H1 (cell line): ENCODE results near the gene KPNA6.
"Not testable (repeated sequence)": the region's sequence is repeated elsewhere in the genome, so short reads cannot be mapped to it uniquely, and the experiment has no call there.

Experiments
- ATF2 ChIP-seq: IDR thresholded peaks from 2 replicates; pipeline ENCODE4 v1.6.1; 2012; ENCODE audit warnings: low read length, inconsistent platforms
- CTCF ChIP-seq, 3 experiments: IDR thresholded peaks; 1 replicate in 2 of 3; 2 replicates in 1 of 3; pipeline versions ENCODE4 v1.5.1 to v1.6.1; 2011; ENCODE audit warnings: low read length in 3 of 3, mild to moderate bottlenecking in 3 of 3, inconsistent platforms in 2 of 3, low read depth in 1 of 3, moderate library complexity in 1 of 3; ENCODE audit not compliant: insufficient read depth in 1 of 3; ENCODE audit errors: control extremely low read depth in 1 of 3
- E2F6 ChIP-seq: IDR thresholded peaks from 2 replicates; pipeline ENCODE4 v1.6.1; 2012; ENCODE audit warnings: inconsistent platforms
- EZH2 ChIP-seq: fragments of 200-600 bp; sonication (generic); IDR thresholded peaks from 2 replicates; pipeline ENCODE4 v1.7.1; 2012; ENCODE audit warnings: low read depth, mild to moderate bottlenecking, moderate library complexity, low read length, inconsistent platforms; ENCODE audit not compliant: severe bottlenecking
- GABPA ChIP-seq: IDR thresholded peaks from 2 replicates; pipeline ENCODE4 v1.6.1; 2011; ENCODE audit warnings: mild to moderate bottlenecking, low read length, moderate library complexity, borderline replicate concordance; ENCODE audit not compliant: insufficient read depth
- POLR2AphosphoS5 ChIP-seq: IDR thresholded peaks from 2 replicates; pipeline ENCODE4 v1.6.1; 2011; ENCODE audit warnings: low read depth, low read length
- RAD21 ChIP-seq, 2 experiments: IDR thresholded peaks in 1 of 2; conservative IDR thresholded peaks in 1 of 2; 2 replicates each; pipeline ENCODE4 v1.6.1; 2011; ENCODE audit warnings: low read depth in 2 of 2, low read length in 2 of 2, improper control_type of control experiment in 1 of 2, inconsistent platforms in 1 of 2, mild to moderate bottlenecking in 1 of 2, moderate library complexity in 1 of 2
- RNF2 ChIP-seq: fragments of 200-900, 300-1000 bp; sonication (generic); IDR thresholded peaks from 2 replicates; pipeline ENCODE4 v1.7.1; 2016; ENCODE audit warnings: borderline replicate concordance, low read depth, mild to moderate bottlenecking, antibody characterized with exemption, low read length; ENCODE audit not compliant: poor library complexity, severe bottlenecking; ENCODE audit errors: missing control alignments
- SP1 ChIP-seq: IDR thresholded peaks from 2 replicates; pipeline ENCODE4 v1.6.1; 2011; ENCODE audit warnings: low read depth, low read length
- SRF ChIP-seq: IDR thresholded peaks from 2 replicates; pipeline ENCODE4 v1.6.1; 2011; ENCODE audit warnings: mild to moderate bottlenecking, low read depth, low read length, moderate library complexity

- TF ChIP-seq GABPA; CTCF (IDR thresholded peaks at IDR 0.05; ENCODE audit: control extremely low read depth in 1 of 3, insufficient read depth in 1 of 3, low read depth in 1 of 3, low read length in 3 of 3); ATF2; RAD21 (IDR thresholded peaks at IDR 0.05 in 1 of 2, conservative IDR thresholded peaks at IDR 0.05 in 1 of 2; ENCODE audit: low read depth in 2 of 2, low read length in 2 of 2); EZH2; POLR2AphosphoS5; SRF; SP1; RNF2; E2F6: not testable (repeated sequence)
Observed at GRCh38 chr1:32165633-32166032, 57.8 kb downstream of the KPNA6 start.
